ENCODE data around the gene SCN1A. TPM values are rescaled to one million over a fixed set of nuclear protein-coding genes. Genes with fewer than 3 reads are reported as not detected.

Gene SCN1A
- total and polyA plus RNA-seq, 2 of the 8 experiments (the other 6 are each of a cell fraction or from before 2014, with no cell fraction given), result 0.18 to 1.9 TPM

DNA sequence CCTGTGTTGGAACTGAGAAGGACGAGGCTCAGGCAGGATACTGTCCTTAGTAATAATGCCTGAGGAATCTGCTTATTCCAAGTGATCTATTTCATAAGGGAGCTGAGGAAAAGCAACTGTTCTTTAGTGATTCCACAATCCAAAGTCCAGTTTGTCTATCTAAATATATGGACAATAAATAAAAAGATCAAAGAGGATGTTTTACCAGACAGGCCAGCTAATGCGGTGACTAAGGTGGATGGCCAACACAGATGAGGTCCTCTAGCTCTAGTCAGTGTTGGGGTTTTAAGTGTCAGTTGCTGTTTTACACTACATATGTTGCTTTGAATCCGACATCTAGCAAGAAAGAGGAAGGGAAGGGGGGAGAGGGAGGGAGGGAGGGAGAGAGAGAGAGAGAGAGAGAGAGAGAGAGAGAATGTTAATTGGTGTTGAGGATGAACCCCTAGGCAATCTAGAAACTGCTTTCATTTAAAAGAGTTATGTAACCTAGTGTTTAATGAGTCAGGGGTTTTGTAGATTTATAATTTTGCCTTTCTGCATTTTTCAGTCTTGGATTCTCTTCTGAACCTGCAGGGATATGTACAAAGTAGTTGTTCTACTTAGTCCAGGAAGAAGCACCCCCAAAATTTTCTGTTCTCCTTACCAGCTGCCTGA, 27.0 kb upstream of the SCN1A start:
- POLR2A ChIA-PET (ENCODE audit: partially characterized antibody), result interaction anchor here (0.7 kb wide), 1 partner anchor 1551 kb away, joined by 3 read pairs; no protein-coding TSS in a partner anchor
- Histone ChIP-seq H3K27me3 (replicated peaks in 1 of 4; ENCODE audit: control insufficient read depth in 3 of 4, extremely low read depth in 1 of 4, insufficient read depth in 3 of 4, low read length in 3 of 4) (no peaks in the 10 kb centered on the region), H3K4me2 (ENCODE audit: insufficient read depth in 1 of 2, low read depth in 2 of 2, low read length in 2 of 2) (no peak overlapping the region), H3K23ac (ENCODE audit: insufficient read length) (no peak overlapping the region), H4K8ac (ENCODE audit: extremely low read depth, insufficient read depth, low read length) (no peak overlapping the region), H2AFZ (ENCODE audit: low read length) (no peak overlapping the region), H3K79me1 (ENCODE audit: low read depth, low read length) (no peaks in the 10 kb centered on the region), H3K4me1 (replicated peaks in 1 of 4; ENCODE audit: control insufficient read depth in 3 of 4, insufficient read depth in 4 of 4, low read length in 3 of 4) (no peaks in the 10 kb centered on the region), H4K20me1 (replicated peaks in 1 of 2; ENCODE audit: control insufficient read depth in 1 of 2, insufficient read depth in 2 of 2, low read length in 2 of 2) (no peaks in the 10 kb centered on the region), H3K9ac (replicated peaks in 1 of 4; ENCODE audit: extremely low read depth in 1 of 4, low read depth in 3 of 4, low read length in 3 of 4) (no peak overlapping the region), H4K5ac (ENCODE audit: insufficient read length, low read depth, low read length) (no peak overlapping the region), H2BK5ac (ENCODE audit: low read depth, low read length) (no peak overlapping the region), H2BK120ac (replicated peaks; ENCODE audit: low read depth, low read length) (no peak overlapping the region), H3K18ac (ENCODE audit: extremely low read depth, low read length) (no peak overlapping the region), H3K4me3 (ENCODE audit: extremely low read depth in 1 of 4, insufficient read depth in 2 of 4, low read depth in 3 of 4, low read length in 4 of 4) (no peak overlapping the region), H3K9me3 (ENCODE audit: insufficient read depth in 2 of 2, low read depth in 1 of 2, low read length in 1 of 2) (no peaks in the 10 kb centered on the region), H2AK5ac (ENCODE audit: low read depth, low read length) (no peak overlapping the region), H2BK20ac (ENCODE audit: low read length) (no peak overlapping the region), H2BK12ac (ENCODE audit: low read depth, low read length) (no peak overlapping the region), H3K79me2 (ENCODE audit: control insufficient read depth in 1 of 2, insufficient read depth in 2 of 2, low read length in 2 of 2) (no peaks in the 10 kb centered on the region), H3K56ac (replicated peaks; ENCODE audit: insufficient read length, low read depth, low read length) (no peak overlapping the region), H3K27ac (ENCODE audit: low read depth, low read length) (no peak overlapping the region), H2BK15ac (ENCODE audit: low read length) (no peak overlapping the region), H3K23me2 (ENCODE audit: low read depth, low read length) (no peaks in the 10 kb centered on the region), H4K91ac (replicated peaks; ENCODE audit: insufficient read length, low read length) (no peak overlapping the region), H3K4ac (replicated peaks; ENCODE audit: insufficient read length, low read depth, low read length) (no peak overlapping the region), H3K36me3 (ENCODE audit: control insufficient read depth in 2 of 4, insufficient read depth in 4 of 4, low read length in 3 of 4) (no peaks in the 10 kb centered on the region), H3K14ac (ENCODE audit: insufficient read length) (no peak overlapping the region)
- FAIRE-seq, result no peak
- no peak for TF ChIP-seq SP4 (IDR thresholded peaks at IDR 0.05; ENCODE audit: low read length)
- TF ChIP-seq CEBPB (IDR thresholded peaks at IDR 0.05; ENCODE audit: low read depth, low read length), result no peak
- TF ChIP-seq RNF2 (IDR thresholded peaks at IDR 0.05; ENCODE audit: borderline replicate concordance, low read depth, low read length, missing control alignments, poor library complexity, severe bottlenecking), result no peak
- TF ChIP-seq CBX8 (IDR thresholded peaks at IDR 0.05; ENCODE audit: borderline replicate concordance, low read depth, low read length), result no peak
- no peak for TF ChIP-seq YY1 (IDR thresholded peaks at IDR 0.05; ENCODE audit: low read depth, low read length)
- TF ChIP-seq EGR1 (IDR thresholded peaks at IDR 0.05; ENCODE audit: borderline replicate concordance, low read depth, low read length), result no peak
- CTCF ChIA-PET (ENCODE audit: partially characterized antibody), result interaction anchor here (0.6 to 1.4 kb wide), 4 partner anchors 8 to 563 kb away, joined by 3 read pairs; no protein-coding TSS in a partner anchor
- 46% methylated on average over 3 of the region's 3 CpGs; no CpG with 5 or more reads in 1 of the 2 experiments for WGBS, 2 experiments (ENCODE audit: extremely low coverage in 1 of 2, insufficient coverage in 1 of 2, insufficient read length in 1 of 2, insufficient replicate concordance in 2 of 2, low coverage in 1 of 2, low lambda C conversion rate in 2 of 2, missing lambda C conversion rate in 1 of 2)
- no peak for DNase-seq (ENCODE audit: low read depth in 1 of 2, low spot score in 2 of 2)
